ENCODE measurements around the gene SCUBE2.

DNA sequence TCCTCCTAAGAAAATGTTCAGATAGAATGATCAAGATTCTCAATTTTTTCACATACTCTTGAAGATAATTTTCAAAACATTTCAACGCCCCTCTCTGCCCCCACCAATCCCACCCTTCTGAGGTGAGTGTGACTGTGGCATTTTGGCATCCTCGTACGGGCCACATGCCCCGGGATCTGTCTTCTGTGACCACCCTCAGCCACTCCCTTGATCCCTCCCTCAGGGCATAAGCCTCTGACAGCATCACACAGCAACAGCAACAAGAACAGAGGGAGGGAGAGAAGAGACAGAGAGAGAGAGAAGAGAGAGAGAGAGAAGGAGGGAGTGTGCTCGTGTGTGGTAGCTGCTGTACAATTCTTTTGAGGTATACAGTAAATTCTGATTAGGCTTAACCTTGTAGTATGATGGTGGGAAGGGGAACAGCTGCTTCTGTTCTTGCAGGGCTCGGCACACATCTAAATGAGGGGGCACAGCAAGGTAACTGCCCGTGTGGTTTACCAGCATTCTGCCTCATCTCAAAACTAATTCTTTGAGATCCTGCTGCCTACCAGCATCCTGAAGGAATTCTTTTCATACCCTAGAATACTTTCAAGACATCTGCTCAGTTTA is 21.4 kb downstream of the SCUBE2 start:
- no peak for TF ChIP-seq POLR2AphosphoS5 (IDR thresholded peaks at IDR 0.05; ENCODE audit: borderline replicate concordance, low read depth, low read length)
- TF ChIP-seq EZH2 (IDR thresholded peaks at IDR 0.05): no peak
- TF ChIP-seq FOXP2 (optimal IDR thresholded peaks at IDR 0.05; ENCODE audit: control extremely low read depth, extremely low read length, insufficient read depth): no peak

All from SK-N-MC (cell line).